ENCODE data around the gene CNPY2.

CNPY2 gene

GRCh38 chr12:56321027-56321426, 5.2 kb upstream of the CNPY2 start:
- peaks cover 2% of the 10 kb centered on the region for H3K36me3 Mint-ChIP-seq
- H3K27ac Mint-ChIP-seq: peak overlapping the region; percentile 10
- peaks cover 4% of the 10 kb centered on the region for H3K4me1 Mint-ChIP-seq (ENCODE audit: low read depth)
- H3K9me3 Mint-ChIP-seq (ENCODE audit: low read depth): no peaks in the 10 kb centered on the region
- no peak overlapping the region for H3K4me3 Mint-ChIP-seq
- no peaks in the 10 kb centered on the region for H3K27me3 Mint-ChIP-seq

GRCh38 chr12:56317675-56318074, 1.9 kb upstream of the CNPY2 start:
- Mint-ChIP-seq H3K9me3 (ENCODE audit: low read depth) (no peaks in the 10 kb centered on the region), H3K27ac (peak overlapping the region; percentile 78), H3K36me3 (peaks cover 2% of the 10 kb centered on the region), H3K4me3 (no peak overlapping the region), H3K27me3 (no peaks in the 10 kb centered on the region), H3K4me1 (ENCODE audit: low read depth) (peaks cover 11% of the 10 kb centered on the region)

GRCh38 chr12:56315249-56315621, 553 bp downstream of the CNPY2 start:
- Mint-ChIP-seq H3K4me1 (ENCODE audit: low read depth) (peaks cover 11% of the 10 kb centered on the region), H3K9me3 (ENCODE audit: low read depth) (no peaks in the 10 kb centered on the region), H3K27me3 (no peaks in the 10 kb centered on the region), H3K27ac (peak overlapping the region; percentile 99), H3K36me3 (peaks cover 2% of the 10 kb centered on the region), H3K4me3 (peak overlapping the region; percentile 98)

GRCh38 chr12:56311003-56311402, 4.8 kb downstream of the CNPY2 start:
- Mint-ChIP-seq H3K27ac (no peak overlapping the region), H3K9me3 (ENCODE audit: low read depth) (no peaks in the 10 kb centered on the region), H3K4me1 (ENCODE audit: low read depth) (peaks cover 7% of the 10 kb centered on the region), H3K27me3 (no peaks in the 10 kb centered on the region), H3K4me3 (no peak overlapping the region), H3K36me3 (no peaks in the 10 kb centered on the region)

GRCh38 chr12:56308714-56309113, 7.1 kb downstream of the CNPY2 start:
- Mint-ChIP-seq H3K27ac (no peak overlapping the region), H3K27me3 (no peaks in the 10 kb centered on the region), H3K4me1 (ENCODE audit: low read depth) (no peaks in the 10 kb centered on the region), H3K4me3 (no peak overlapping the region), H3K9me3 (ENCODE audit: low read depth) (no peaks in the 10 kb centered on the region), H3K36me3 (no peaks in the 10 kb centered on the region)

DNA sequence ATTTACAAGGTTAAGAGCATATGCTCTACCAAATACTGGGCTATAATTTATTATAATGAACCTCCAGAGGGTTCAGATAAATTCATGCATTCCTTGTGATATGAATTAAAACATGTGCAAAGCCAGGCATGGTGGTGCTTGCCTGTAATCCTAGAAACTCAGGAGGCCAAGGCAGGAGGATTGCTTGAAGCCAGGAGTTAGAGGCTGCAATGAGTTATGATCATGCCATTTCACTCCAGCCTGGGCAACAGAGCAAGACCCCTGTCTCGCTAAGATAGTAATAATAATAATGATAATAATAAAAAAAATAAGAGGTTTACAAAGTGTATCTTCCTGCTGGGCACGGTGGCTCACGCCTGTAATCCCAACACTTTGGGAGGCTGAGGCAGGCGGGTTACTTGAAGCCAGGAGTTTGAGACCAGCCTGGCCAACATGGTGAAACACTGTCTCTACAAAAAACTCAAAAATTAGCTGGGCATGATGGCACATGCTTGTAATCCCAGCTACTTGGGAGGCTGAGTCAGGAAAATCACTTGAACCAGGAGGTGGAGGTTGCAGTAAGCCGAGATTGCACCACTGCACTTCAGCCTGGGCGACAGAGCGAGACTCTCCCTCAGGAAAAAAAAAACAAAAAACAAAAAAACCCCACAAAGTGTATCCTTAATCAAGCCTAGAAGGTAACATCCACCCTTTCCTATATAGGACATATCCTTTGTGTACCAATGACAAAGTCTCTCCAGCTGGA, 8.4 kb downstream of the CNPY2 start:
- H3K27ac Mint-ChIP-seq: no peak overlapping the region
- H3K4me3 Mint-ChIP-seq: no peak overlapping the region
- no peaks in the 10 kb centered on the region for H3K27me3 Mint-ChIP-seq
- peaks cover under 1% of the 10 kb centered on the region for H3K4me1 Mint-ChIP-seq (ENCODE audit: low read depth)
- H3K9me3 Mint-ChIP-seq (ENCODE audit: low read depth): no peaks in the 10 kb centered on the region
- no peaks in the 10 kb centered on the region for H3K36me3 Mint-ChIP-seq

DNA sequence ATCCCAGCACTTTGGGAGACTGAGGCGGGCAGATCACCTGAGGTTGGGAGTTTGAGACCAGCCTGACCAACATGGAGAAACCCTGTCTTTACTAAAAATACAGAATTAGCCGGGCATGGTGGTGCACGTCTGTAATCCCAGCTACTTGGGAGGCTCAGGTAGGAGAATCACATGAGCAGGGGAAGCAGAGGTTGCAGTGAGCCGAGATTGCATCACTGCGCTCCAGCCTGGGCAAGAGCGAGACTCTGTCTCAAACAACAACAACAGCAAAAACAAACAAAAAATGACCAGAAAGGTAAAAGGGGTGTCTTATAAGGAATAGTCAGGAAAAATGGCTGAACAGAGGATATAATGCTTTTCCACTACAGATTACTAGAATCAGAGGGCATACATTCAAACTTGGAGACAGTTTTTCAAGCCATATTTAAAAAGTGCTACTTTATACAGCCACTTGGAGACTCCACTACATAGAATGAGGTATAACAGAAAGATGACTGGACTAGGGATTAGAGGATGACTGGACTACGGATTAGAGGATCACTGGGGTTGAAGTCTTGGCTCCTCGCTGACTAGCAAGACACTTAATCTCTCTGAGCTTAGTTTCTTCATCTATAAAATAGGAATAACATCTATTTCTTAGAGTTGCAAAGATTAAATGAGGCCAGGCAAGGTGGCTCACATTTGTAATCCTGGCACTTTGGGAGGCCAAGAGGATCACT, 10.8 kb downstream of the CNPY2 start:
- Mint-ChIP-seq H3K27ac (no peak overlapping the region), H3K9me3 (ENCODE audit: low read depth) (no peaks in the 10 kb centered on the region), H3K4me1 (ENCODE audit: low read depth) (peaks cover 20% of the 10 kb centered on the region), H3K4me3 (no peak overlapping the region), H3K36me3 (no peaks in the 10 kb centered on the region), H3K27me3 (no peaks in the 10 kb centered on the region)

DNA sequence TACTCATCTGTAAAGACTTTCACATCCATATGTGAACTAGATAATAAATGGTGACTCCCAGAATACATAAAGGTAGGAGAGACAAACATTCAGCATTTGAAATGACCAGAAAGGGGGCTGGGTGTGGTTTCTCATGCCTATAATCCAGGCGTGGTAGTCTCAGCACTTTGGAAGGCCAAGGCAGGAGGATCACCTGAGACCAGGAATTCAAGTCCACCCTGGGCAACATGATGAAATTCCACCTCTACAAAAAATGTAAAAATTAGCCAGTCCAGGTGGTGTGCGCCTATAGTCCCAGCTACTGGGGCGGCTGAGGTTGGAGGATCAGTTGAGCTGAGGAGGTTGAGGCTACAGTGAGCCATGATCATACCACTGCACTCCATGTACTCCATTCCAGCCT, 11.5 kb downstream of the CNPY2 start:
- H3K36me3 Mint-ChIP-seq: no peaks in the 10 kb centered on the region
- no peak overlapping the region for H3K27ac Mint-ChIP-seq
- H3K4me1 Mint-ChIP-seq (ENCODE audit: low read depth): peaks cover 22% of the 10 kb centered on the region
- no peak overlapping the region for H3K4me3 Mint-ChIP-seq
- H3K9me3 Mint-ChIP-seq (ENCODE audit: low read depth): no peaks in the 10 kb centered on the region
- H3K27me3 Mint-ChIP-seq: no peaks in the 10 kb centered on the region

- peaks cover 2% of the 10 kb centered on the region for H3K36me3 Mint-ChIP-seq
- H3K9me3 Mint-ChIP-seq (ENCODE audit: low read depth): no peaks in the 10 kb centered on the region
- H3K4me1 Mint-ChIP-seq (ENCODE audit: low read depth): peaks cover 53% of the 10 kb centered on the region
Measured at GRCh38 chr12:56300644-56301464, 14.9 kb downstream of the CNPY2 start.

DNA sequence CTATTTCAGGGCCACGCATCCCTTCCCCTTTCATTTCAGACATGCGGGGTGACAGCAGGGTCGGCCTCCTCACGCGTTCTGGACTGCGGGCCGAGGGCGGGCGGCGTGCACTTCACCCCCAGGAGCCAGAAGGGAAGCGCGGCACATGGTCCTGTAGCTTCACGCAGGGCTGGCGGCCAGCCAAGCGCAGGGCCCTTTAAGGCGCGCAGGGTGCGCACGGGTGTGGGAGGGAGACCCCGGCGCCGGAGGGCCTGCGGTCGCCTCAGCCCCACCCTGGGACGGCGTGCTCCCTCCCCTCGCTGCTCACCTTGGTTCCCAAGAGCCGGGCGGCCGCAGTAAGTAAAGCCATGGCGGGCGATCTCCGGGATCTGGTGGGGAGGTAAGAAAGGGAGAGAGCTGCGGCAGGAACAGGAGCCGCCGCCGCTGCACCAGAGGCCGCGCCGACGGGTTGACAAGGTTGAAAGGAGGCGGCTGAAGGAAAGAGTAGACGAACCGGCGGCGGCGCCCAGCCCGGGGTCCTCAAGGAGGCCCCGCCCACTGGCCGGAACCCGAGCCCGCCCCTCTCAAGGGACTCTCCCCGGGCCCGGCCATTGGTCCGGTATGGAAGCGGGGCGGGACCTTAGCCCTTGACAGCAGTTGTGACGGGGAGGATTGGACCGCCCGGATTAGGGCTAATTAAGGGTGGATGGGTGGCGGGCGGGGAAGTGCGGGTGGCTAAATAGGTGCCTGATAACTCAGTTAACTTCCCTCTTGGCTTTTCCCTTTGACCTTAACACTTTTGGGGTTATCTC, 15.7 kb downstream of the CNPY2 start, which contains the start of gene CS:
Gene CS (minus strand): TSS at position 478 of the 791 bp plus-strand sequence. CDS start 129 bp downstream, at position 349.
- peak within 1 kb of the TSS; percentile 97 for H3K4me3 Mint-ChIP-seq
- peaks cover 2% of the 10 kb centered on the region for H3K36me3 Mint-ChIP-seq
- no peaks in the 10 kb centered on the region for H3K9me3 Mint-ChIP-seq (ENCODE audit: low read depth)
- H3K27ac Mint-ChIP-seq: peak within 1 kb of the TSS; percentile 98
- H3K27me3 Mint-ChIP-seq: no peaks in the 10 kb centered on the region
- peaks cover 54% of the 10 kb centered on the region for H3K4me1 Mint-ChIP-seq (ENCODE audit: low read depth)

More at GRCh38 chr12:56300644-56301464, 14.9 kb downstream of the CNPY2 start:
- Mint-ChIP-seq H3K27me3 (no peaks in the 10 kb centered on the region), H3K4me3 (peak overlapping the region; percentile 97), H3K27ac (peak overlapping the region; percentile 98)

DNA sequence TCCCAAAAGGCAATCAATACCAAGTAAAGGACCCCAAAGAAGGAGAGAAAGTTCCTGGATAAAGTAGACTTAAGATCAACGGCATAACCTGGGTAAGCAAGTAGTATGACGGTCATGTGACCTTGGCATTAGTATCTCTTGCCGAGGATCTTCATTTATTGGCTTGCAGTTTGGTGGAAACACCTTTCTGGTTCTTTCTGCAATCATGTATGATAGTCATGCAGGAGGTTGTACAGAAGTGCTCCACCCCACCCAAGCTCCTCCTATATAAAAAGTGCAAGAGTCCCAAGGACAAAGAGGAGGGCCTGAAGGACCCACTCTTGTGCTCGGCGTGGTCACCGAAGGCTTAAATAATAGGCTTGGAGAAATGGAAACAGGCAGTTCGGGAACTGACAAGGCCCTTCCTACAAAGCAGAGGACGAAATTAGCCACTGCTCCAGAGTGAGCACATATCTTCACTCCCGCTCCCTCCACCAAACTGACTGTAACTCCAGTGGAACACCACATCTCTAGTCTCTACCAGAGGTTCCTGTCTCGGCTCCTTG, 16.4 kb downstream of the CNPY2 start:
- Mint-ChIP-seq H3K27me3 (no peaks in the 10 kb centered on the region), H3K4me3 (peak overlapping the region; percentile 97), H3K27ac (peak overlapping the region; percentile 98)

GRCh38 chr12:56298828-56299227, 17.0 kb downstream of the CNPY2 start:
- Mint-ChIP-seq H3K27me3 (no peaks in the 10 kb centered on the region), H3K4me1 (ENCODE audit: low read depth) (peaks cover 60% of the 10 kb centered on the region), H3K27ac (peak overlapping the region; percentile 98), H3K9me3 (ENCODE audit: low read depth) (no peaks in the 10 kb centered on the region), H3K4me3 (peak overlapping the region; percentile 97), H3K36me3 (peaks cover 2% of the 10 kb centered on the region)

More for the DNA sequence above, 16.4 kb downstream of the CNPY2 start:
- peaks cover 55% of the 10 kb centered on the region for H3K4me1 Mint-ChIP-seq (ENCODE audit: low read depth)
- H3K36me3 Mint-ChIP-seq: peaks cover 2% of the 10 kb centered on the region
- no peaks in the 10 kb centered on the region for H3K9me3 Mint-ChIP-seq (ENCODE audit: low read depth)

DNA sequence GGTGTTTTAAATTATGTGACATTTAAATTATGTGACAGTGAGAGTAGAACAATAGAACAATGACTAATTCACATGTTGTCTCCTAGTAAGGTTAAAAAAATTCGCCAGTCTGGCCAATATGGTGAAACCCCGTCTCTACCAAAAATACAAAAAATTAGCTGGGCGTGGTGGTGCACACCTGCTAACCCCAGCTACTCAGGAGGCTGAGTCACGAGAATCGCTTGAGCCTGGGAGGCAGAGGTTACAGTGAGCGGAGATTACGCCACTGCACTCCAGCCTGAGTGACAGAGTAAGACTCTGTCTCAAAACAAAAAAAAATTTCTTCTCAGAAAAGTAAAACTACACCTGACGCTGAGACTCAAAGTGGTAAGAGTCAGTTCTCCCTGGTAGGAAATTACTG, 18.4 kb downstream of the CNPY2 start:
- peaks cover 2% of the 10 kb centered on the region for H3K36me3 Mint-ChIP-seq
- peak overlapping the region; percentile 75 for H3K4me3 Mint-ChIP-seq
- peak overlapping the region; percentile 54 for H3K27ac Mint-ChIP-seq
- no peaks in the 10 kb centered on the region for H3K9me3 Mint-ChIP-seq (ENCODE audit: low read depth)
- no peaks in the 10 kb centered on the region for H3K27me3 Mint-ChIP-seq
- H3K4me1 Mint-ChIP-seq (ENCODE audit: low read depth): peaks cover 66% of the 10 kb centered on the region

- H3K4me3 Mint-ChIP-seq: peak overlapping the region; percentile 27
- H3K4me1 Mint-ChIP-seq (ENCODE audit: low read depth): peaks cover 63% of the 10 kb centered on the region
Measured at GRCh38 chr12:56296295-56296694, 19.5 kb downstream of the CNPY2 start.

More at GRCh38 chr12:56296295-56296694, 19.5 kb downstream of the CNPY2 start:
- Mint-ChIP-seq H3K9me3 (ENCODE audit: low read depth) (no peaks in the 10 kb centered on the region), H3K27ac (no peak overlapping the region), H3K36me3 (peaks cover 2% of the 10 kb centered on the region), H3K27me3 (no peaks in the 10 kb centered on the region)

Data from activated naive CD8-positive, alpha-beta T cell (primary cell).